ENCODE measurements around the gene FUT8. TPM values are rescaled to one million over a fixed set of nuclear protein-coding genes. Genes with fewer than 3 reads are reported as not detected.

FUT8 gene
- total and polyA plus RNA-seq, 2 of the 8 experiments (the other 6 are each of a cell fraction or from before 2014, with no cell fraction given) = 10.5 to 25.1 TPM

GRCh38 chr14:65492266-65492665 is 79.7 kb downstream of the FUT8 start:
- peaks cover 0 to 5% (median 1%) of the 10 kb centered on the region in 4 experiments; a peak in 2 of 7 replicates for H3K4me1 ChIP-seq (replicated peaks in 1 of 4; ENCODE audit: control insufficient read depth in 3 of 4, insufficient read depth in 4 of 4, low read length in 3 of 4)
- H2BK20ac ChIP-seq (ENCODE audit: low read length) = no peak overlapping the region
- no peak overlapping the region for H2BK12ac ChIP-seq (ENCODE audit: low read depth, low read length)
- H3K18ac ChIP-seq (ENCODE audit: extremely low read depth, low read length) = no peak overlapping the region
- no peaks in the 10 kb centered on the region for H4K20me1 ChIP-seq (replicated peaks in 1 of 2; ENCODE audit: control insufficient read depth in 1 of 2, insufficient read depth in 2 of 2, low read length in 2 of 2)
- H2BK15ac ChIP-seq (ENCODE audit: low read length) = no peak overlapping the region
- FAIRE-seq = no peak
- no peak overlapping the region for H4K8ac ChIP-seq (ENCODE audit: extremely low read depth, insufficient read depth, low read length)
- no peaks in the 10 kb centered on the region for H3K23me2 ChIP-seq (ENCODE audit: low read depth, low read length)
- no peak overlapping the region for H2BK120ac ChIP-seq (replicated peaks; ENCODE audit: low read depth, low read length)
- H3K23ac ChIP-seq (ENCODE audit: insufficient read length) = no peak overlapping the region
- WGBS, 2 experiments (ENCODE audit: extremely low coverage in 1 of 2, insufficient coverage in 1 of 2, insufficient read length in 1 of 2, insufficient replicate concordance in 2 of 2, low coverage in 1 of 2, low lambda C conversion rate in 2 of 2, missing lambda C conversion rate in 1 of 2) = 84% methylated on average over 3 of the region's 3 CpGs; no CpG with 5 or more reads in 1 of the 2 experiments
- no peak overlapping the region for H3K14ac ChIP-seq (ENCODE audit: insufficient read length)
- H3K4me3 ChIP-seq (ENCODE audit: extremely low read depth in 1 of 4, insufficient read depth in 2 of 4, low read depth in 3 of 4, low read length in 4 of 4) = no peak overlapping the region
- no peak for DNase-seq (ENCODE audit: low read depth in 1 of 2, low spot score in 2 of 2)
- H3K27ac ChIP-seq (ENCODE audit: low read depth, low read length) = no peak overlapping the region
- H2AFZ ChIP-seq (ENCODE audit: low read length) = no peak overlapping the region
- no peak overlapping the region for H4K91ac ChIP-seq (replicated peaks; ENCODE audit: insufficient read length, low read length)
- no peak overlapping the region for H2AK5ac ChIP-seq (ENCODE audit: low read depth, low read length)
- no peaks in the 10 kb centered on the region; a peak in 1 of 4 replicates for H3K79me2 ChIP-seq (ENCODE audit: control insufficient read depth in 1 of 2, insufficient read depth in 2 of 2, low read length in 2 of 2)
- H3K36me3 ChIP-seq (ENCODE audit: control insufficient read depth in 2 of 4, insufficient read depth in 4 of 4, low read length in 3 of 4) = no peaks in the 10 kb centered on the region
- no peak overlapping the region for H2BK5ac ChIP-seq (ENCODE audit: low read depth, low read length)
- peaks cover 0 to 4% of the 10 kb centered on the region in 2 experiments; a peak in 1 of 4 replicates for H3K9me3 ChIP-seq (ENCODE audit: insufficient read depth in 2 of 2, low read depth in 1 of 2, low read length in 1 of 2)
- no peak overlapping the region for H3K9ac ChIP-seq (replicated peaks in 1 of 4; ENCODE audit: extremely low read depth in 1 of 4, low read depth in 3 of 4, low read length in 3 of 4)
- H3K4me2 ChIP-seq (ENCODE audit: insufficient read depth in 1 of 2, low read depth in 2 of 2, low read length in 2 of 2) = no peak overlapping the region
- ChIA-PET CTCF (ENCODE audit: partially characterized antibody) (interaction anchor here (0.7 to 1.2 kb wide), 3 partner anchors 9 to 332 kb away, joined by 3 to 4 read pairs (median 4); no protein-coding TSS in a partner anchor), POLR2A (ENCODE audit: partially characterized antibody) (no interaction called here)
- no peak overlapping the region for H3K56ac ChIP-seq (replicated peaks; ENCODE audit: insufficient read length, low read depth, low read length)
- TF ChIP-seq CHD2 (IDR thresholded peaks at IDR 0.05; ENCODE audit: low read length) (no peak), KDM1A (IDR thresholded peaks at IDR 0.05; ENCODE audit: borderline replicate concordance, low read length) (no peak)
- no peak overlapping the region for H4K5ac ChIP-seq (ENCODE audit: insufficient read length, low read depth, low read length)
- H3K79me1 ChIP-seq (ENCODE audit: low read depth, low read length) = no peaks in the 10 kb centered on the region
- peaks cover 0 to 1% (median 0%) of the 10 kb centered on the region in 4 experiments; a peak in 1 of 7 replicates for H3K27me3 ChIP-seq (replicated peaks in 1 of 4; ENCODE audit: control insufficient read depth in 3 of 4, extremely low read depth in 1 of 4, insufficient read depth in 3 of 4, low read length in 3 of 4)
- no peak overlapping the region for H3K4ac ChIP-seq (replicated peaks; ENCODE audit: insufficient read length, low read depth, low read length)

Measured in H1 (cell line).